Measurements from ENCODE around the gene STIM2.

STIM2 gene

GRCh38 chr4:27050731-27051130 lies 190.1 kb downstream of the STIM2 start:
- DNase-seq (ENCODE audit: extremely low read depth, low read depth) = no peak
- no peak for TF ChIP-seq CTCF (IDR thresholded peaks at IDR 0.05; ENCODE audit: low read depth, low read length, missing control alignments)
- no peak overlapping the region for H3K4me3 ChIP-seq (replicated peaks; ENCODE audit: low read depth, low read length)

- no peak overlapping the region for H3K4me3 ChIP-seq (replicated peaks; ENCODE audit: low read depth, low read length)
- DNase-seq (ENCODE audit: extremely low read depth, low read depth) = no peak
- TF ChIP-seq CTCF (IDR thresholded peaks at IDR 0.05; ENCODE audit: low read depth, low read length, missing control alignments) = no peak
Measured at GRCh38 chr4:27055221-27055760, 194.7 kb downstream of the STIM2 start.

GRCh38 chr4:27056281-27056680 lies 195.6 kb downstream of the STIM2 start:
- no peak for TF ChIP-seq CTCF (IDR thresholded peaks at IDR 0.05; ENCODE audit: low read depth, low read length, missing control alignments)
- no peak for DNase-seq (ENCODE audit: extremely low read depth, low read depth)
- H3K4me3 ChIP-seq (replicated peaks; ENCODE audit: low read depth, low read length) = no peak overlapping the region

GRCh38 chr4:27057053-27057452 lies 196.4 kb downstream of the STIM2 start:
- no peak for DNase-seq (ENCODE audit: extremely low read depth, low read depth)
- no peak overlapping the region for H3K4me3 ChIP-seq (replicated peaks; ENCODE audit: low read depth, low read length)
- no peak for TF ChIP-seq CTCF (IDR thresholded peaks at IDR 0.05; ENCODE audit: low read depth, low read length, missing control alignments)

GRCh38 chr4:27057662-27058061 lies 197.0 kb downstream of the STIM2 start:
- no peak for DNase-seq (ENCODE audit: extremely low read depth, low read depth)
- H3K4me3 ChIP-seq (replicated peaks; ENCODE audit: low read depth, low read length) = no peak overlapping the region
- TF ChIP-seq CTCF (IDR thresholded peaks at IDR 0.05; ENCODE audit: low read depth, low read length, missing control alignments) = no peak

GRCh38 chr4:27058819-27059406 lies 198.3 kb downstream of the STIM2 start:
- DNase-seq (ENCODE audit: extremely low read depth, low read depth) = no peak
- H3K4me3 ChIP-seq (replicated peaks; ENCODE audit: low read depth, low read length) = no peak overlapping the region
- no peak for TF ChIP-seq CTCF (IDR thresholded peaks at IDR 0.05; ENCODE audit: low read depth, low read length, missing control alignments)

GRCh38 chr4:27059446-27059845 lies 198.8 kb downstream of the STIM2 start:
- H3K4me3 ChIP-seq (replicated peaks; ENCODE audit: low read depth, low read length) = no peak overlapping the region
- no peak for TF ChIP-seq CTCF (IDR thresholded peaks at IDR 0.05; ENCODE audit: low read depth, low read length, missing control alignments)
- DNase-seq (ENCODE audit: extremely low read depth, low read depth) = no peak
